Fibroblast of lung (primary cell): ENCODE results near the gene C17orf107. TPM values are rescaled to one million over a fixed set of nuclear protein-coding genes. Genes with fewer than 3 reads are reported as not detected.

Experiments used
- DNase-seq, 2 donors: peaks; one replicate each; pipeline versions ENCODE4 v3.0.0 to v3.0.0-alpha.2; 2010; ENCODE audit warnings: low read depth in 2 of 2
- H2AFZ ChIP-seq: 2 replicates; pipeline ENCODE4 v1.5.1; 2012; ENCODE audit warnings: low read length, control low read depth, inconsistent platforms
- H3K27ac ChIP-seq: 2 replicates; pipeline ENCODE4 v1.5.1; 2011; ENCODE audit warnings: low read length, control low read depth; ENCODE audit not compliant: insufficient read depth
- H3K27me3 ChIP-seq: 2 replicates; pipeline ENCODE4 v1.5.1; 2011; ENCODE audit warnings: mild to moderate bottlenecking, low read length; ENCODE audit not compliant: control insufficient read depth, insufficient read depth
- H3K36me3 ChIP-seq: 2 replicates; pipeline ENCODE4 v1.5.1; 2011; ENCODE audit warnings: low read length; ENCODE audit not compliant: control insufficient read depth, insufficient read depth
- H3K4me1 ChIP-seq: 2 replicates; pipeline ENCODE4 v1.5.1; 2011; ENCODE audit warnings: low read length; ENCODE audit not compliant: control insufficient read depth, insufficient read depth; ENCODE audit errors: extremely low read depth
- H3K4me2 ChIP-seq: 2 replicates; pipeline ENCODE4 v1.5.1; 2011; ENCODE audit warnings: low read length, control low read depth; ENCODE audit not compliant: insufficient read depth; ENCODE audit errors: extremely low read depth
- H3K4me3 ChIP-seq, 4 experiments: fragments of 200-600 bp in 1 of 4; sonication (generic) in 1 of 4; replicated peaks in 1 of 4; 2 replicates each; pipeline ENCODE4 v1.5.1; 2011 to 2016; ENCODE audit warnings: low read length in 4 of 4, low read depth in 3 of 4, mild to moderate bottlenecking in 3 of 4, control low read depth in 2 of 4, inconsistent platforms in 1 of 4, mixed read lengths in 1 of 4; ENCODE audit not compliant: insufficient read depth in 1 of 4; ENCODE audit errors: control extremely low read depth in 1 of 4
- H3K79me2 ChIP-seq: 2 replicates; pipeline ENCODE4 v1.5.1; 2012; ENCODE audit warnings: mild to moderate bottlenecking, low read length, inconsistent platforms; ENCODE audit not compliant: control insufficient read depth, insufficient read depth
- H3K9ac ChIP-seq: 2 replicates; pipeline ENCODE4 v1.5.1; 2011; ENCODE audit warnings: mild to moderate bottlenecking, low read length, control low read depth; ENCODE audit not compliant: insufficient read depth
- H3K9me3 ChIP-seq: 2 replicates; pipeline ENCODE4 v1.5.1; 2012; ENCODE audit warnings: low read depth, low read length; ENCODE audit not compliant: control insufficient read depth, insufficient read depth
- H4K20me1 ChIP-seq: 2 replicates; pipeline ENCODE4 v1.5.1; 2011; ENCODE audit warnings: low read length; ENCODE audit not compliant: control insufficient read depth, insufficient read depth; ENCODE audit errors: extremely low read depth
- EZH2 ChIP-seq: IDR thresholded peaks from 2 replicates; pipeline ENCODE4 v1.5.1; 2012; ENCODE audit warnings: low read length, control low read depth, mild to moderate bottlenecking; ENCODE audit errors: missing control alignments
- polyA plus RNA-seq, 2 donors: library from polyadenylated mRNA; depleted of rRNA in 1 of 2; stranded (reverse) in 1 of 2; unstranded in 1 of 2; fragments of >200 nt; gene quantifications; 2 replicates each; pipeline ENCODE4 v1.2.1, GENCODE V29; 2011 to 2012; ENCODE audit warnings: missing spikeins in 1 of 2
- total RNA-seq: library from RNA; depleted of rRNA; stranded (reverse); fragments of >200 nt; gene quantifications from 2 replicates; pipeline ENCODE4 v1.2.1, GENCODE V29; 2014
- TF ChIP-seq, protein P1 (sequence below), 2 donors: IDR thresholded peaks in 1 of 2; conservative IDR thresholded peaks in 1 of 2; 1 replicate in 1 of 2; 2 replicates in 1 of 2; pipeline ENCODE4 v1.5.1; 2011 to 2012; ENCODE audit warnings: low read length in 2 of 2, control low read depth in 1 of 2, inconsistent platforms in 1 of 2, low read depth in 1 of 2, mild to moderate bottlenecking in 1 of 2

The C17orf107 gene
- total and polyA plus RNA-seq, 2 donors (not counting 1 experiment from before 2014, with no cell fraction given), result 0.67 to 1.8 TPM

DNA sequence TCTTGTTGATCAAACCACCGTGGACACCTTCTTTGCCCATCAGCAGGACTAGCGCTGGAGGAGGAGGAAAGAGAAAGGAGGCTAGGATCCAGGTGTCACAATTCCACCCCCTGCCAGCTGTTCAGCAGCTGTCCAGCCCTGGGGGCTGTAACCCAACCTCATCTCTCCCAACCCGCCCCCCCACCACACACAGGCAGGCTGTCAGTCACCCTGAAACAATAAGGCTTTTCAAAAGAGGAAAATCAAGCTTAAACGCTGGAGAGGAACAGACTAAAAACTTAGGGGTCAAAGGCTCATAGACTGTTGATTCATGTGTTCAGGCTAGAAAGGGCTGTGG is 46.6 kb downstream of the C17orf107 start:
- no peak overlapping the region for H2AFZ ChIP-seq
- H4K20me1 ChIP-seq, result peaks cover 2% of the 10 kb centered on the region
- H3K4me1 ChIP-seq, result peaks cover 24% of the 10 kb centered on the region
- H3K79me2 ChIP-seq, result peaks cover 74% of the 10 kb centered on the region
- DNase-seq, result no peak
- peaks cover 27% of the 10 kb centered on the region for H3K36me3 ChIP-seq
- H3K4me3 ChIP-seq, result peak overlapping the region; percentile 97 to 98 (median 97)
- H3K27me3 ChIP-seq, result no peaks in the 10 kb centered on the region
- TF ChIP-seq, protein P1, sequence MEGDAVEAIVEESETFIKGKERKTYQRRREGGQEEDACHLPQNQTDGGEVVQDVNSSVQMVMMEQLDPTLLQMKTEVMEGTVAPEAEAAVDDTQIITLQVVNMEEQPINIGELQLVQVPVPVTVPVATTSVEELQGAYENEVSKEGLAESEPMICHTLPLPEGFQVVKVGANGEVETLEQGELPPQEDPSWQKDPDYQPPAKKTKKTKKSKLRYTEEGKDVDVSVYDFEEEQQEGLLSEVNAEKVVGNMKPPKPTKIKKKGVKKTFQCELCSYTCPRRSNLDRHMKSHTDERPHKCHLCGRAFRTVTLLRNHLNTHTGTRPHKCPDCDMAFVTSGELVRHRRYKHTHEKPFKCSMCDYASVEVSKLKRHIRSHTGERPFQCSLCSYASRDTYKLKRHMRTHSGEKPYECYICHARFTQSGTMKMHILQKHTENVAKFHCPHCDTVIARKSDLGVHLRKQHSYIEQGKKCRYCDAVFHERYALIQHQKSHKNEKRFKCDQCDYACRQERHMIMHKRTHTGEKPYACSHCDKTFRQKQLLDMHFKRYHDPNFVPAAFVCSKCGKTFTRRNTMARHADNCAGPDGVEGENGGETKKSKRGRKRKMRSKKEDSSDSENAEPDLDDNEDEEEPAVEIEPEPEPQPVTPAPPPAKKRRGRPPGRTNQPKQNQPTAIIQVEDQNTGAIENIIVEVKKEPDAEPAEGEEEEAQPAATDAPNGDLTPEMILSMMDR (conservative IDR thresholded peaks at IDR 0.05 in 1 of 2, IDR thresholded peaks at IDR 0.05 in 1 of 2; ENCODE audit: low read depth in 1 of 2, low read length in 2 of 2), result no peak
- no peak for TF ChIP-seq EZH2
- no peaks in the 10 kb centered on the region for H3K9me3 ChIP-seq
- peak overlapping the region; percentile 61 for H3K4me2 ChIP-seq
- H3K9ac ChIP-seq, result no peak overlapping the region
- peak overlapping the region; percentile 74 for H3K27ac ChIP-seq

DNA sequence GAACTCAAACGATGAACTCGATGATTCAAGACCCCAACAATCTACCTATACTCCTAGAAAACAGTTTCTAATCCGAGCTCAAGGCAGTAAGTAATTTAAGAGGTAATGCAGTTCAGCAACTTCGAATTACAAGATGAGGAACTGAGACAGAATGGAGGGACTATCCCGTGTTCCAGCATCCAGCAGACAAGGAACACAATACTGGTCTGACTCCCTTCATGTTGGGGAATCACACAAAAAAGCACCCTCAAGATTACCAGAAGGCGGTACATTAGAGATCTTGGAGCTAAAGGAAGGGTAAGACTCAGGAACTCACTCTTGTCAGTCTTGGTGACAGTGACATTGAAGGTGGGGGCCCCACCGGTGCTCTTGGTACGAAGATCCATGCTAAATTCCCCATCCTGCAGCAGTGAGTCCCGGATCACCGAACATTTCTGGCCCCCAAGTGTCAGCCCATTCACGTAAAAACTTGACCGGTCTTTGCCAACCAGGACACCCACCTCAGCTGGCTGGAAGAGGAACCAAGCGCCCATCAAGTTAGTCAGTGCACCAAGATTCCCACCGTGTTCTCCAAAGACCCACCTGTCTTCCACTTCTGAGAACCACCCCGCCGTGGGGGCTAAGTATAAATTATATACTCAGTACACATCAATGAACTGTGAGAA is 47.1 kb downstream of the C17orf107 start:
- no peaks in the 10 kb centered on the region for H3K9me3 ChIP-seq
- H3K27me3 ChIP-seq, result no peaks in the 10 kb centered on the region
- H2AFZ ChIP-seq, result no peak overlapping the region
- H3K9ac ChIP-seq, result peak overlapping the region; percentile 66
- no peak for DNase-seq
- TF ChIP-seq EZH2, result no peak
- TF ChIP-seq, protein P1 (conservative IDR thresholded peaks at IDR 0.05 in 1 of 2, IDR thresholded peaks at IDR 0.05 in 1 of 2; ENCODE audit: low read depth in 1 of 2, low read length in 2 of 2), result no peak
- peak overlapping the region; percentile 73 for H3K27ac ChIP-seq
- peak overlapping the region; percentile 97 to 98 (median 97) for H3K4me3 ChIP-seq
- H3K4me1 ChIP-seq, result peaks cover 21% of the 10 kb centered on the region
- H3K4me2 ChIP-seq, result peak overlapping the region; percentile 61
- peaks cover 27% of the 10 kb centered on the region for H3K36me3 ChIP-seq
- H3K79me2 ChIP-seq, result peaks cover 69% of the 10 kb centered on the region
- H4K20me1 ChIP-seq, result peaks cover 2% of the 10 kb centered on the region

DNA sequence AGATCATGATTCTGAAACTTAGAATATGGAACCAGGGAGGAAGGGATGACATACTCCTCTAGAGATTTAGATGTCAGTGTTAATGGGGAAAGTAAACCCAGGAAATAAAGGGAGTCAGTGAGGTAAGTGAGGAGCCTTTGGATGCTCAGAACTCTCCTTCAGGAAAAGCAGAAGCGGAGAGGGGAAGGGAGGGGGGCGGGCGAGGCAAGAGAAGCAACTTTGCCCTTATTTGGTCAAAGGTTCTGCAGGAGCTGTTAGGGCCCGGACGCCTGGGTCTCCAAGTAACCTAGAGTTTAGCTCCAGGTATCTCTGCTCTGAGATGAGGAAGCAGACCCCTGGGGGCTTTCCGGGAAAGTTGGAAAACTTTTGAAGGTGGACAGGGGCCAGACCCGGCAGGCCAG is 47.7 kb downstream of the C17orf107 start:
- Histone ChIP-seq H3K36me3 (peaks cover 27% of the 10 kb centered on the region), H3K9me3 (no peaks in the 10 kb centered on the region), H3K27ac (peak overlapping the region; percentile 73), H3K9ac (peak overlapping the region; percentile 66), H3K4me3 (peak overlapping the region; percentile 97 to 98 (median 97)), H4K20me1 (peaks cover 2% of the 10 kb centered on the region), H3K79me2 (peaks cover 63% of the 10 kb centered on the region), H3K4me1 (peaks cover 22% of the 10 kb centered on the region), H3K27me3 (no peaks in the 10 kb centered on the region), H2AFZ (no peak overlapping the region), H3K4me2 (peak overlapping the region; percentile 61)
- TF ChIP-seq, protein P1 (conservative IDR thresholded peaks at IDR 0.05 in 1 of 2, IDR thresholded peaks at IDR 0.05 in 1 of 2; ENCODE audit: low read depth in 1 of 2, low read length in 2 of 2), result no peak
- no peak for TF ChIP-seq EZH2
- DNase-seq, result no peak
